IMR-90 (cell line): ENCODE results near the gene MTG1. TPM values are rescaled to one million over a fixed set of nuclear protein-coding genes. Genes with fewer than 3 reads are reported as not detected.

ENCODE experiments used
- ATAC-seq: fragments of 200-7000 bp; cut with Tn5 transposase; 2 replicates; pipeline ENCODE4 v1.9.1; 2020; ENCODE audit warnings: low read depth, mild to moderate bottlenecking, moderate library complexity
- BruUV-seq: library from RNA; stranded (reverse); fragments of 400-500 nt; replicated peaks from 2 replicates; lab custom pipeline; 2021; lab: Mats Ljungman, UMichigan
- CTCF ChIA-PET: fragments of 300-600 bp; formaldehyde crosslinking; extraction: SDS; loops from one replicate; lab custom pipeline; 2021; ENCODE audit warnings: antibody characterized with exemption; lab: Yijun Ruan, JAX
- POLR2A ChIA-PET: fragments of 300-600 bp; sonication (Branson Sonifier 250); formaldehyde crosslinking; loops from one replicate; lab custom pipeline; 2022; ENCODE audit warnings: antibody characterized with exemption; ENCODE audit not compliant: unreplicated experiment; lab: Charles Lee
- DNase-seq: peaks from one replicate; pipeline ENCODE4 v3.0.0; 2013
- H2AFZ ChIP-seq: replicated peaks from 2 replicates; pipeline ENCODE3; 2013; ENCODE audit warnings: low read length, mild to moderate bottlenecking; ENCODE audit not compliant: poor library complexity
- H2AK5ac ChIP-seq: 2 replicates; pipeline ENCODE4 v1.6.1; 2013; ENCODE audit warnings: low read depth, low read length, inconsistent platforms
- H2AK9ac ChIP-seq: replicated peaks from 2 replicates; pipeline ENCODE3; 2013; ENCODE audit warnings: mild to moderate bottlenecking, low read depth, low read length, moderate library complexity; ENCODE audit not compliant: poor library complexity
- H2BK120ac ChIP-seq: 2 replicates; pipeline ENCODE4 v1.6.1; 2013; ENCODE audit warnings: low read depth, low read length, inconsistent platforms
- H2BK15ac ChIP-seq: 3 replicates; pipeline ENCODE4 v1.6.1; 2013; ENCODE audit warnings: low read depth, low read length, inconsistent platforms
- H2BK20ac ChIP-seq: 2 replicates; pipeline ENCODE4 v1.6.1; 2013; ENCODE audit warnings: low read depth, mild to moderate bottlenecking, inconsistent platforms, low read length, moderate library complexity
- H2BK5ac ChIP-seq: 2 replicates; pipeline ENCODE4 v1.6.1; 2013; ENCODE audit warnings: mild to moderate bottlenecking, low read depth, low read length, inconsistent platforms; ENCODE audit not compliant: poor library complexity, severe bottlenecking
- H3K14ac ChIP-seq: replicated peaks from 2 replicates; pipeline ENCODE4 v1.6.1; 2013; ENCODE audit warnings: low read depth, low read length, inconsistent platforms
- H3K18ac ChIP-seq: 2 replicates; pipeline ENCODE4 v1.6.1; 2013; ENCODE audit warnings: low read depth, low read length, control low read depth
- H3K23ac ChIP-seq: 2 replicates; pipeline ENCODE4 v1.6.1; 2013; ENCODE audit warnings: low read depth, low read length, inconsistent platforms
- H3K27ac ChIP-seq: 2 replicates; pipeline ENCODE4 v1.5.1; 2013; ENCODE audit warnings: mild to moderate bottlenecking, control low read depth, low read length; ENCODE audit not compliant: insufficient read depth
- H3K27me3 ChIP-seq: 2 replicates; pipeline ENCODE4 v1.6.1; 2013; ENCODE audit warnings: low read length; ENCODE audit not compliant: control insufficient read depth, insufficient read depth
- H3K36me3 ChIP-seq: 2 replicates; pipeline ENCODE4 v1.6.1; 2013; ENCODE audit warnings: low read length, mixed read lengths; ENCODE audit not compliant: control insufficient read depth, insufficient read depth
- H3K4ac ChIP-seq: 2 replicates; pipeline ENCODE4 v1.6.1; 2013; ENCODE audit warnings: low read depth, low read length, inconsistent platforms
- H3K4me1 ChIP-seq: 2 replicates; pipeline ENCODE4 v1.6.1; 2013; ENCODE audit warnings: low read length, mixed read lengths; ENCODE audit not compliant: control insufficient read depth, insufficient read depth
- H3K4me2 ChIP-seq: 2 replicates; pipeline ENCODE4 v1.6.1; 2013; ENCODE audit warnings: low read depth, mild to moderate bottlenecking, control low read depth, low read length, moderate library complexity
- H3K4me3 ChIP-seq: 2 replicates; pipeline ENCODE4 v1.5.1; 2013; ENCODE audit warnings: low read depth, mild to moderate bottlenecking, control low read depth, low read length, moderate library complexity; ENCODE audit not compliant: insufficient read depth
- H3K56ac ChIP-seq: 2 replicates; pipeline ENCODE4 v1.6.1; 2013; ENCODE audit warnings: low read length, inconsistent platforms; ENCODE audit not compliant: insufficient read depth; ENCODE audit errors: extremely low read depth
- H3K79me1 ChIP-seq, 2 experiments: 2 replicates each; pipeline ENCODE4 v1.6.1; 2013; ENCODE audit warnings: low read length in 2 of 2, inconsistent platforms in 1 of 2, low read depth in 1 of 2
- H3K9ac ChIP-seq: 2 replicates; pipeline ENCODE4 v1.6.1; 2013; ENCODE audit warnings: low read depth, low read length, control low read depth
- H3K9me1 ChIP-seq: 2 replicates; pipeline ENCODE4 v1.6.1; 2013; ENCODE audit warnings: low read length, inconsistent platforms; ENCODE audit not compliant: insufficient read depth
- H3K9me3 ChIP-seq: 2 replicates; pipeline ENCODE4 v1.6.1; 2013; ENCODE audit warnings: low read length; ENCODE audit not compliant: control insufficient read depth, insufficient read depth
- H4K20me1 ChIP-seq: 2 replicates; pipeline ENCODE4 v1.6.1; 2013; ENCODE audit warnings: low read length, inconsistent platforms; ENCODE audit not compliant: insufficient read depth
- H4K5ac ChIP-seq: 2 replicates; pipeline ENCODE4 v1.6.1; 2013; ENCODE audit warnings: mild to moderate bottlenecking, low read depth, low read length, control low read depth
- H4K8ac ChIP-seq, 2 experiments: 2 replicates each; pipeline ENCODE4 v1.6.1; 2013; ENCODE audit warnings: low read depth in 2 of 2, low read length in 2 of 2, control low read depth in 1 of 2, inconsistent platforms in 1 of 2
- H4K91ac ChIP-seq: 2 replicates; pipeline ENCODE4 v1.6.1; 2013; ENCODE audit warnings: low read depth, low read length, inconsistent platforms; ENCODE audit not compliant: insufficient read depth
- FOS ChIP-seq: fragments of 150-350 bp; IDR thresholded peaks from 2 replicates; pipeline ENCODE4 v1.6.1; 2016; ENCODE audit warnings: low read depth, low read length
- MAFK ChIP-seq: IDR thresholded peaks from 2 replicates; pipeline ENCODE4 v1.6.1; 2012; ENCODE audit warnings: low read depth, low read length, improper control_type of control experiment
- MAZ ChIP-seq: IDR thresholded peaks from 2 replicates; pipeline ENCODE4 v1.6.1; 2012; ENCODE audit warnings: low read depth, mild to moderate bottlenecking, low read length, improper control_type of control experiment, moderate library complexity, borderline replicate concordance
- NFE2L2 ChIP-seq: fragments of 150-350 bp; IDR thresholded peaks from 2 replicates; pipeline ENCODE4 v1.6.1; 2016; ENCODE audit warnings: low read depth, mild to moderate bottlenecking, low read length
- RAD21 ChIP-seq: IDR thresholded peaks from 2 replicates; pipeline ENCODE4 v1.6.1; 2012; ENCODE audit warnings: low read length, improper control_type of control experiment
- SMC3 ChIP-seq: fragments of 150-350 bp; IDR thresholded peaks from 2 replicates; pipeline ENCODE4 v1.6.1; 2016; ENCODE audit warnings: low read depth, mild to moderate bottlenecking, antibody characterized with exemption, low read length, moderate library complexity
- whole genome bisulfite sequencing, 2 experiments: methylation state at CpG; one replicate each; pipeline versions ENCODE4 v1.1.5 to v1.1.7; 2013; ENCODE audit warnings: missing lambda C conversion rate in 2 of 2; ENCODE audit not compliant: insufficient read length in 1 of 2; ENCODE audit errors: extremely low coverage in 2 of 2; 5-methylcytosine and 5-hydroxymethylcytosine counted together
- dilution Hi-C: fragments of 300-500 bp; cut with HindIII; formaldehyde crosslinking; loops from one replicate; pipeline ENCODE4 v1.14.3; 2018; ENCODE audit warnings: low sequenced_read_pairs; ENCODE audit not compliant: unreplicated experiment
- in situ Hi-C: fragments of 300-500 bp; cut with MboI; formaldehyde crosslinking; loops from 3 replicates; pipeline ENCODE4 v1.14.3; 2019; ENCODE audit warnings: low sequenced_read_pairs, inconsistent platforms, mixed read lengths
- intact Hi-C: fragments of 100-400 bp; cut with micrococcal nuclease; formaldehyde crosslinking; loops from 2 replicates; pipeline ENCODE4 v1.10.0; 2022
- polyA plus RNA-seq, 3 experiments: library from polyadenylated mRNA; depleted of rRNA; stranded (reverse); fragments of >200 nt; gene quantifications; 2 replicates each; pipeline ENCODE4 v1.2.3, GENCODE V29; 2012; ENCODE audit warnings: low replicate concordance in 1 of 3
- total RNA-seq: library from RNA; depleted of rRNA; stranded (reverse); fragments of >200 nt; gene quantifications from 2 replicates; pipeline ENCODE4 v1.2.3, GENCODE V29; 2012

The MTG1 gene
- total and polyA plus RNA-seq, 2 of the 4 experiments (the other 2 are of a cell fraction): 38.5 to 64.8 TPM

- H4K5ac ChIP-seq: no peak overlapping the region
- no peak overlapping the region for H2AFZ ChIP-seq
- H4K20me1 ChIP-seq: no peaks in the 10 kb centered on the region
- no peak overlapping the region for H2AK5ac ChIP-seq
- H4K91ac ChIP-seq: no peak overlapping the region
- H3K27ac ChIP-seq: no peak overlapping the region
- no peak overlapping the region for H3K18ac ChIP-seq
- no peak overlapping the region for H2BK120ac ChIP-seq
- H2BK20ac ChIP-seq: no peak overlapping the region
- no TSS peak for BruUV-seq
- H3K4me2 ChIP-seq: no peak overlapping the region
- H3K14ac ChIP-seq: no peak overlapping the region
- POLR2A ChIA-PET: no interaction called here
- H2AK9ac ChIP-seq: no peak overlapping the region
- WGBS, 2 experiments: 87% methylated on average over 9 of the region's 25 CpGs; no CpG with 5 or more reads in 1 of the 2 experiments
- no peak overlapping the region for H3K4me3 ChIP-seq
- no peaks in the 10 kb centered on the region for H3K36me3 ChIP-seq
- in situ Hi-C loops (loop anchor here (5.0 kb wide), 1 partner anchor 133 kb away; no protein-coding TSS in a partner anchor), intact Hi-C loops (loop anchor here (5.0 kb wide), 1 partner anchor 58 kb away; no protein-coding TSS in a partner anchor), dilution Hi-C loops (no loop called here)
- CTCF ChIA-PET: interaction anchor here (0.7 kb wide), 1 partner anchor 23 kb away, joined by 3 read pairs; no protein-coding TSS in a partner anchor
- no peaks in the 10 kb centered on the region; the same call in 1 of the 2 replicates for H3K9me3 ChIP-seq
- TF ChIP-seq NFE2L2: no peak
- TF ChIP-seq FOS: no peak
- TF ChIP-seq RAD21: no peak
- no peak for TF ChIP-seq MAFK
- no peak for TF ChIP-seq MAZ
- TF ChIP-seq SMC3: no peak
- no peak overlapping the region for H2BK5ac ChIP-seq
- DNase-seq (no peak), ATAC-seq (no peak)
- H3K9ac ChIP-seq: no peak overlapping the region
- no peaks in the 10 kb centered on the region for H3K27me3 ChIP-seq
- H3K4ac ChIP-seq: no peak overlapping the region
- no peak overlapping the region for H4K8ac ChIP-seq
- H3K4me1 ChIP-seq: no peaks in the 10 kb centered on the region
- no peaks in the 10 kb centered on the region; the same call in 1 of the 2 replicates for H3K9me1 ChIP-seq
- H3K56ac ChIP-seq: no peak overlapping the region
- H2BK15ac ChIP-seq: no peak overlapping the region
- H3K23ac ChIP-seq: no peak overlapping the region
- H3K79me1 ChIP-seq: no peaks in the 10 kb centered on the region
Measured at GRCh38 chr10:133439517-133440461, 45.8 kb downstream of the MTG1 start.
